Ovary (tissue), 3 donors: ENCODE results near the gene KIF6.

Experiments
- POLR2A ChIP-seq: fragments of 450-650 bp; IDR thresholded peaks from one replicate; pipeline ENCODE4 v1.6.1; 2017; ENCODE audit warnings: antibody characterized with exemption, mild to moderate bottlenecking, moderate library complexity
- TF ChIP-seq, protein P1 (sequence below), 3 donors: fragments of 450-650 bp in 2 of 3; fragments of 200-600 bp in 1 of 3; IDR thresholded peaks; one replicate each; pipeline versions ENCODE4 v1.5.1 to v1.8.0; 2016 to 2022; ENCODE audit warnings: antibody characterized with exemption in 3 of 3, mild to moderate bottlenecking in 1 of 3
- donor health status: DM: no; HTN: no; CAD: no.

DNA sequence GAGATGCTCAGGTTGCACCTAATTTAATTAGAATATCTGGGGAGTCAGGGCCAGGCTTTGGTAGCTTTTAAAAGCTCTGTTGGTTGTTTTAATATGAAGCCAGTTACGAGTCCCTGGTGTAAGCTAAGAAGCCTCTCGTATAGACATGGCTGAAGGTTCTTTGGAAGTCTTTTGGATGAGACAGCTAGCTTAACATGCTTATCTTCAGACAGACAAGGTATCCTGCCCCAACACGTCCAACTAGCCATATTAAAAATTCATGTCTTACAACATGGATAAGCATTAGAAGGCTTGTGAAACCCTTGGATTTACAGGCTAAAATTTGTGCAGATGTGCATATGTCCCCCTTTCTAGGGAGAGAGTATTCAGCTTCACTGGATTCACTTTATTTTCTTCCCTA lies 297.1 kb downstream of the KIF6 start:
- TF ChIP-seq, protein P1, sequence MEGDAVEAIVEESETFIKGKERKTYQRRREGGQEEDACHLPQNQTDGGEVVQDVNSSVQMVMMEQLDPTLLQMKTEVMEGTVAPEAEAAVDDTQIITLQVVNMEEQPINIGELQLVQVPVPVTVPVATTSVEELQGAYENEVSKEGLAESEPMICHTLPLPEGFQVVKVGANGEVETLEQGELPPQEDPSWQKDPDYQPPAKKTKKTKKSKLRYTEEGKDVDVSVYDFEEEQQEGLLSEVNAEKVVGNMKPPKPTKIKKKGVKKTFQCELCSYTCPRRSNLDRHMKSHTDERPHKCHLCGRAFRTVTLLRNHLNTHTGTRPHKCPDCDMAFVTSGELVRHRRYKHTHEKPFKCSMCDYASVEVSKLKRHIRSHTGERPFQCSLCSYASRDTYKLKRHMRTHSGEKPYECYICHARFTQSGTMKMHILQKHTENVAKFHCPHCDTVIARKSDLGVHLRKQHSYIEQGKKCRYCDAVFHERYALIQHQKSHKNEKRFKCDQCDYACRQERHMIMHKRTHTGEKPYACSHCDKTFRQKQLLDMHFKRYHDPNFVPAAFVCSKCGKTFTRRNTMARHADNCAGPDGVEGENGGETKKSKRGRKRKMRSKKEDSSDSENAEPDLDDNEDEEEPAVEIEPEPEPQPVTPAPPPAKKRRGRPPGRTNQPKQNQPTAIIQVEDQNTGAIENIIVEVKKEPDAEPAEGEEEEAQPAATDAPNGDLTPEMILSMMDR (IDR thresholded peaks at IDR 0.05) = no peak
- no peak for TF ChIP-seq POLR2A
